Activated naive CD4-positive, alpha-beta T cell treated with anti-CD3 and anti-CD28 coated beads, Interleukin-2, amount 50 U/mL, for 16 hours (primary cell): ENCODE results near the gene PLCB2.

Experiments
- DNase-seq: peaks from one replicate; pipeline ENCODE4 v3.0.0-alpha.2; 2020

Gene PLCB2

DNA sequence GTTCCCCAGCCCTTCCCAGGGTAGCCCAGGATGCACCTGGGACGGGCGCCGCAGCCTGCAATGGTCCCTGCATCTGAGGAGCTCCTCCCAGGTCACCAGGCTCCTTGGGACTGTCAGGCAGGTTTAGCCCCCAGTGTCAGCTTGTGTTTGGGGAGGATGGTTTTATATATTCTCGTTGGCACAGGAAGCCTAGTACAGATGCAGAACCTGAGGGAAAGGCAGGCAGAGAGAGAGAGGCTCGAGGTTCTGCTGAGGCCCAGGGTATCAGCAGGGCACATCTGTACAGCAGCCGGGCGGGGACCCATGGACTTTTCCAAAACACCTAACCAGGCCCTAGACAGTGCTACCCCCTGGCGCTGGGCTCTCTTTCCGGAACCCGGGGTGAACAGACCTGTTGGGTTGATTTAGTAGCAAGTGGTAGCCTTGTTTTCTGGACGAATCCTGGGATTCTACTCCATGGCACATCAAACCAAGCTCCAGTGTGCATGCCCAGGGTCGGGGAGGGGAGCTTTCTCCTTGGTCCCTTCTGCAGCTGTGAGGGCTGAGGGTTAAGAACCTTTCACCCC is 60.2 kb downstream of the PLCB2 start:
- DNase-seq, result no peak

- DNase-seq, result no peak
Measured at GRCh38 chr15:40246496-40247280, 61.0 kb downstream of the PLCB2 start.

- DNase-seq, result no peak
Measured at GRCh38 chr15:40245666-40246450, 61.9 kb downstream of the PLCB2 start.

- no peak for DNase-seq
Measured at GRCh38 chr15:40244961-40245523, 62.7 kb downstream of the PLCB2 start.

DNA sequence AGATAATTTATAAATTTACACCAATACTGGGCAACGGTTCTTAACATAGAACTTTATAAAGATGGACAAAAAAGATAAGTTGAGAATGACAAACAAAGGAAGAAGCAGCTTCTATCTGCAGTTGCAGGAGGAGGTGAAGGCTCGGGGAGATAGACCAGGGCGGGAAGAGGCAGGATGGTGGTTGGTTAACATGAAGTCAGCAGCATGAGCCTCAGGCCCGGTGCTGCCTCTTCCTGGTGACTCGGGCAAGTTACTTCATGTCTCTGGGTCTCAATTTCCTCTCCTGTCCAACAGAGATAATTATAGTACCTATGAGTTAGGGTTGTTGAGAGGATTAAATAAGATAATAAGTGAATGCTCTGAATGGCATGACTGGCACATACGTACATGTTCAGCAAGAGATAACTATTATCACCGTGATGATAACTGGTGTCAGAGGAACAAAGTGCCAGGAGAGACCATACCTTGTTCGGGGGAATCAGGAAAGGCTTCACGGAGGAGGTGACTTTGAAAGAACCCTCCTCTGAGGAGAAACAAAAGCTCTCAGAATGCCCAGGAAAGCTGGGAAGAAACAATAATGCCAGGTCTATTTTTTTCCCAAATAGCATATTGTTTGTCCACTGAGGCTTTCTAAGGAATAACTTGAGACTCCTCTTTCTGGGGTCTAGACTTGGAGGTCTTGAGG is 64.5 kb downstream of the PLCB2 start:
- no peak for DNase-seq

DNA sequence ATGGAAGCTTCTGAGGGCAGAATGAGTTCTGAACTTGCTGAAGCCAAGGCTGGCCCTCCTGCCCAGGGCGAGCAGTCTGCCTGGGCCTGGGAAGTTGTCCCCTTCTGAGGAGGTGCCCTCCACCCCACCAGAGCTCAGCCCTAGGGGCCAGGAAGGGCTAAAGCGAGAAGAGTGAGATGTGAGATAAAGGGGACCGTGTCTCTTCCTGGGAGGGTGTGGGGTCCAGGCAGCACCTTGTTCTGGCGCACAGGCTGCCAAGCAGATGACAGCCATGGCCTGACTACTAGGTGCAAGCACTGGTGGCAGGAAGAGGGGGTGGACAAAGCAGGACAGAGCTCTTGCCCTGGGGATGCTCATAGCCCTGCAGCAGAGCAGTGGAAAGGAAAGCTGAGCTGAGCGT is 65.1 kb downstream of the PLCB2 start:
- no peak for DNase-seq

DNA sequence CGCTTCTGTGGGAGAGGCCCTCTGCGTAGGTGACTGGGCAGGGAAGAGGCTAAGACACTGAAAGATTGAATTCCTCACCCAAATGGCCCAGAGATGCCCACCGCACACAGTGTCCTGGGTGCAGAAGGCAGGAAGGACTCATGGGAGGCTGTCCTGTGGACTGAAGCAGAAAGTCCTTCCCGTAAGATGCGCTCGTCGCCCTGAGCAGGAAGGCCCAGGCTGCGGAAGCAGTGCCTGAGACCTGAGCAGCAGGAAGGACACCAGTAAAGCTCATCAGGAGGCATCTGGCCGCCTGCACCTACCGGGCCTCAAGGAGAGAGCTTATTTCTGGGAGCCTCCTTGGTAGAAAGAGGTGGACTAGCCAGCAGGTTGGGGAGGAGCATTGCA is 65.5 kb downstream of the PLCB2 start:
- DNase-seq, result no peak

GRCh38 chr15:40241269-40242212 is 66.2 kb downstream of the PLCB2 start:
- no peak for DNase-seq

DNA sequence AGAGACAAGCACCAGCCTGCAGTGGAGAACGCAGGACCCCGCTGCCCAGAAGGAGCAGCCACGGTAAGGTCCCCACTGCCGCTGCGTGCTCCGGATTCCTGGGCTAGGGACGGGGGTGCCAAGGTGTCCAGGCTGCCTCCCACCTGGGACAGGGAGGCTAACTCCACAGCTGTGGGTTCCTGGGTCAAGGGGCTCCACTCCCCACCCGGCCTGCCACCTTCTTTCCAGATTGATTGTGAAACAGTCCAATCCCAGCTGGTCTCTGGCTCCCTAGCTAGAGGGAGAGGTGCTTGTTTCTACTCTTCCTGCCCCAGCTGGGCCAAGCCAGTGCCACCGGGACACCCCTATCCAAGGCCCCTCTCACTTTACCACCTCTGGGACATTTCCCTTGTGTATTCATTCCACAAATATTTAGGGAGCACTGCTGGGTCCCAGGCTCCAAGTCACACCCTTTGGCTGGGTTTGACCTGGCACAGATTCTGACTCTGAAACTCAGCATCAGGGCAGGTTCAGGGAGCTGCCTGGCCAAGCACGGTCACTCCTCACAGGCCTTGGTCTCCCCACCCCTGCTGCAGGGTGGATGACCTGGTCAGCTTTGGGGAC is 67.0 kb downstream of the PLCB2 start:
- no peak for DNase-seq

GRCh38 chr15:40239693-40240618 is 67.8 kb downstream of the PLCB2 start:
- DNase-seq, result no peak

- no peak for DNase-seq
Measured at GRCh38 chr15:40239404-40239692, 68.4 kb downstream of the PLCB2 start.

- DNase-seq, result peak; percentile 43
Measured at GRCh38 chr15:40238532-40239403, 69.0 kb downstream of the PLCB2 start, which contains the start of gene PAK6. TSS of gene PAK6 (plus strand) at chr15:40239063. CDS start at chr15:40264786, 25,723 bp downstream.
